Tibial artery (tissue), 4 donors: ENCODE data around the gene ATP9B.

Source experiments
- DNase-seq, 2 donors: peaks; one replicate each; pipeline ENCODE4 v3.0.0-alpha.2; 2019
- H3K27ac ChIP-seq, 2 donors: fragments of 200-600 bp; sonication (generic) in 1 of 2; 1 replicate in 1 of 2; 2 replicates in 1 of 2; pipeline ENCODE4 v1.5.1; 2018 to 2019; ENCODE audit warnings: mild to moderate bottlenecking in 1 of 2
- H3K27me3 ChIP-seq, 2 donors: fragments of 200-600 bp; sonication (generic) in 1 of 2; one replicate each; pipeline versions ENCODE4 v1.5.1 to v1.6.0; 2016 to 2019
- H3K36me3 ChIP-seq, 3 donors: fragments of 200-600 bp; sonication (generic) in 2 of 3; one replicate each; pipeline ENCODE4 v1.5.1; 2016 to 2019; ENCODE audit warnings: mild to moderate bottlenecking in 2 of 3
- H3K4me1 ChIP-seq, 4 donors: fragments of 200-600 bp; sonication (generic) in 2 of 4; 1 replicate in 3 of 4; 2 replicates in 1 of 4; pipeline ENCODE4 v1.5.1; 2016 to 2019
- H3K4me3 ChIP-seq, 2 donors: fragments of 200-600 bp; sonication (generic) in 1 of 2; 1 replicate in 1 of 2; 2 replicates in 1 of 2; pipeline ENCODE4 v1.5.1; 2018 to 2019; ENCODE audit warnings: mild to moderate bottlenecking in 2 of 2
- H3K9me3 ChIP-seq, 3 donors: fragments of 200-600 bp; sonication (generic) in 1 of 3; one replicate each; pipeline ENCODE4 v1.5.1; 2016 to 2019
- intact Hi-C: fragments of 100-400 bp; cut with DNase I; formaldehyde crosslinking; loops from one replicate; pipeline ENCODE4 v1.15.0; 2023; ENCODE audit warnings: low total_unique reads
- TF ChIP-seq, protein P1 (sequence below), 2 experiments: fragments of 200-600 bp in 1 of 2; fragments of 450-650 bp in 1 of 2; IDR thresholded peaks; one replicate each; pipeline ENCODE4 v1.5.1; 2017 to 2019; ENCODE audit warnings: antibody characterized with exemption in 2 of 2, mild to moderate bottlenecking in 1 of 2, moderate library complexity in 1 of 2

The ATP9B gene

DNA sequence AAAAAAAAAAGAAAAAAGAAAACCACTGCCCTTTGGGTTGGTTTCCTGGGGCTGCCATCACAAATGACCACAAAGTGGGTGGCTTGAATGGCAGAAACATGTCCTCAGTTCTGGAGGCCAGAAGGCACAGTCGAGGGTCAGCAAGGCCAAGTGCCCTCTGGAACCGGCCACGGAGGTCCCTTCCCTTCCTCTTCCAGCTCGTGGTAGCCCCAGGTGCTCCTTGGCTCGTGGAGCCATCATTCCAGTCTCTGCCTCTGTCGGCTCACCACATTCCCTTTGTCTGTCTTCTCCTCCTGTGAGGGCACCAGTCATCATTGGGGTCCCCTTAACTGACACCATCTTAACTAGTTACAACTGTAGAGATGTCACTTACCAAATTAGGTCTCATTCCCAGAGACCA is 318.0 kb downstream of the ATP9B start:
- H3K4me1 ChIP-seq: peaks cover 0 to 4% (median 0%) of the 10 kb centered on the region in 4 donors
- no peaks in the 10 kb centered on the region for H3K36me3 ChIP-seq
- H3K27ac ChIP-seq: no peak overlapping the region
- peaks cover 0 to 27% of the 10 kb centered on the region in 2 donors for H3K27me3 ChIP-seq
- intact Hi-C loops: no loop called here
- H3K9me3 ChIP-seq: no peaks in the 10 kb centered on the region
- no peak overlapping the region for H3K4me3 ChIP-seq
- DNase-seq: no peak
- TF ChIP-seq, protein P1, sequence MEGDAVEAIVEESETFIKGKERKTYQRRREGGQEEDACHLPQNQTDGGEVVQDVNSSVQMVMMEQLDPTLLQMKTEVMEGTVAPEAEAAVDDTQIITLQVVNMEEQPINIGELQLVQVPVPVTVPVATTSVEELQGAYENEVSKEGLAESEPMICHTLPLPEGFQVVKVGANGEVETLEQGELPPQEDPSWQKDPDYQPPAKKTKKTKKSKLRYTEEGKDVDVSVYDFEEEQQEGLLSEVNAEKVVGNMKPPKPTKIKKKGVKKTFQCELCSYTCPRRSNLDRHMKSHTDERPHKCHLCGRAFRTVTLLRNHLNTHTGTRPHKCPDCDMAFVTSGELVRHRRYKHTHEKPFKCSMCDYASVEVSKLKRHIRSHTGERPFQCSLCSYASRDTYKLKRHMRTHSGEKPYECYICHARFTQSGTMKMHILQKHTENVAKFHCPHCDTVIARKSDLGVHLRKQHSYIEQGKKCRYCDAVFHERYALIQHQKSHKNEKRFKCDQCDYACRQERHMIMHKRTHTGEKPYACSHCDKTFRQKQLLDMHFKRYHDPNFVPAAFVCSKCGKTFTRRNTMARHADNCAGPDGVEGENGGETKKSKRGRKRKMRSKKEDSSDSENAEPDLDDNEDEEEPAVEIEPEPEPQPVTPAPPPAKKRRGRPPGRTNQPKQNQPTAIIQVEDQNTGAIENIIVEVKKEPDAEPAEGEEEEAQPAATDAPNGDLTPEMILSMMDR (IDR thresholded peaks at IDR 0.05): no peak

DNA sequence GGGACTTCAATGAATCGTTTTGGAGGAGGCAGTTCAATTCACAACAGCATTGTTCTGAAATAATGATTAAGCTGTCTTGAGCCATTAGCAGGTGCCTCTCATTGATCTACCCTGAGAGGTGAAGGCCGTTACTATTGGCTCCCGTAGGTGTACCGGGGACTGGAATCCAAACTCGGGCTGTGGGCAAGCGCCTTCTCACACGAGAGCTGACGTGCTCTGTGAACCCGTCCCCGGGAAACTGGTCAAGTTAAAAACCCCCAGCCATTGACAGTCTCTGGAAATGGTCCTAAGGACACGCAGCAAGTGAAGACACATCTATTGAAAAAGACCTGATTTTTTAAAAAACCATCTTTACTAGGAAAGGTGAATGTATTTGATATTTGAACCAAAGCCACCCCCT is 318.4 kb downstream of the ATP9B start:
- H3K27me3 ChIP-seq: peaks cover 0 to 27% of the 10 kb centered on the region in 2 donors
- H3K4me1 ChIP-seq: peaks cover 0 to 4% (median 2%) of the 10 kb centered on the region in 4 donors
- no peaks in the 10 kb centered on the region for H3K9me3 ChIP-seq
- no peak overlapping the region for H3K27ac ChIP-seq
- intact Hi-C loops: no loop called here
- TF ChIP-seq, protein P1 (IDR thresholded peaks at IDR 0.05): no peak
- H3K36me3 ChIP-seq: no peaks in the 10 kb centered on the region
- no peak for DNase-seq
- H3K4me3 ChIP-seq: no peak overlapping the region

DNA sequence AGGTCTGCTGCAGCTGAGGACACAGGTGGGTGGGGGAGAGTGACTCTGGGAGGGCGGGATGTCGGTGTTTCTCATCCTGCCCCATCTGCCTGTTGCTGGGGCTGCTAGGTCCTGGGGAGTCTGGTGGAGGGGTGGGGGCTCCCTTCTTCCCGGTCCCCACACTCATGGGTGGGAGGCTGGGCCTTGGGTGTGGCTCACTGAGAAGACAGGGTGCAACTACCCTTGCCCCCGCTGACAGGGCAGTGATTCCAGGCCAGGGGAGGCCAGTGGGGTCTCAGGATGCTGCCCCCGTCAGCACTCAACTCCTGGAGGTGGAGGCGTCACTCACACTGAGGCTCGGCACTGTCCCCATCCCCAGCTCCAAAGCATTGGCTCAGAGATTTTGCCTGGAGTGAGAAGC is 318.8 kb downstream of the ATP9B start:
- no peak overlapping the region for H3K4me3 ChIP-seq
- peak in 1 of 2 donors; percentile 42 for DNase-seq
- TF ChIP-seq, protein P1 (IDR thresholded peaks at IDR 0.05): no peak
- no peaks in the 10 kb centered on the region for H3K9me3 ChIP-seq
- peaks cover 0 to 27% of the 10 kb centered on the region in 2 donors for H3K27me3 ChIP-seq
- no peak overlapping the region for H3K27ac ChIP-seq
- H3K36me3 ChIP-seq: no peaks in the 10 kb centered on the region
- intact Hi-C loops: no loop called here
- peaks cover 0 to 7% (median 5%) of the 10 kb centered on the region in 4 donors for H3K4me1 ChIP-seq

DNA sequence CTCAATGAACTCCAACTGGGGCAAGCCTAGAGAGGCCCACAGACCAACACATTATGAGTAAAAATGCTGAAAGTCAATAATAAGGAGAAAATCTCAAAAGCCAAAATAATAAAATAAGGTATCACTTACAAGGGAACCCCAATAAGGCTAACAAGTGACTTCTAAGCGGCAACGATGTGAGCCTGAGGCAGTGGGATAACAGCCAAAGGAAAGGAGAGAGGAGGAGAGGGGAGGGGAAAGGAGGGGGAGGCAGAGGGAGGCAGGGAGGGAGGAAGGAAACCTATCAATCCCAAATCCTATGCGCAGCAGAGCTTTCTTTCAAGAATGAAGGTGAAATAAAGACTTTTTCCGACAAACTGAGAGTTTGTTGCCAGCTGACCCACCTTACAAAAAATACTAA is 320.5 kb downstream of the ATP9B start:
- H3K4me1 ChIP-seq: peaks cover 0 to 17% (median 13%) of the 10 kb centered on the region in 4 donors
- no peak for DNase-seq
- intact Hi-C loops: loop anchor here (5.0 kb wide), 2 partner anchors 198 to 643 kb away; partner anchors contain the start of gene RBFA
- no peak overlapping the region for H3K4me3 ChIP-seq
- H3K27me3 ChIP-seq: peaks cover 0 to 27% of the 10 kb centered on the region in 2 donors
- TF ChIP-seq, protein P1 (IDR thresholded peaks at IDR 0.05): no peak
- no peak overlapping the region for H3K27ac ChIP-seq
- H3K9me3 ChIP-seq: no peaks in the 10 kb centered on the region
- no peaks in the 10 kb centered on the region for H3K36me3 ChIP-seq

DNA sequence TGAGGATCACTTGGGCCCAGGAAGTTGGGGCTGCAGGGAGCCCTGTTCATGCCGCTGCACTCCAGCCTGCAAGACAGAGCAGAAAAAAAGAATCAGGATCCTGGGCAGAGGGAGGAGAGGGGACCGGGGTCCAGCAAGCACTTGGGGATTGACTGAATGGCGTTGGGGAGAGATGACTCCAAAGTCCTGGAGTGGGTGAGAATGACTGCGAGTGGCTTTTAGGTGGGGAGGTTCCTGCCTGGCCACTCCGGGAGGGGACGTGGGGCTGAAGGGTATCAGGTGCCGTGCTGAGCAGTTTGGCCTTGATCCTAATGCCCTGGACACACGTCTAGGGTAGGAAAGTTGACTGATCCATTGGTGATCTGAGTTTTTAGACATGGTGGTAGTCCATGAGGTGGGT is 323.0 kb downstream of the ATP9B start:
- H3K27me3 ChIP-seq: peaks cover 0 to 18% of the 10 kb centered on the region in 2 donors
- peak overlapping the region; percentile 95 to 97 for H3K27ac ChIP-seq
- no peaks in the 10 kb centered on the region for H3K36me3 ChIP-seq
- peaks cover 0 to 30% (median 26%) of the 10 kb centered on the region in 4 donors for H3K4me1 ChIP-seq
- no peak overlapping the region for H3K4me3 ChIP-seq
- TF ChIP-seq, protein P1 (IDR thresholded peaks at IDR 0.05): no peak
- intact Hi-C loops: loop anchor here (5.0 kb wide), 2 partner anchors 195 to 640 kb away; partner anchors contain the start of gene RBFA
- H3K9me3 ChIP-seq: no peaks in the 10 kb centered on the region
- peak in 1 of 2 donors; percentile 60 for DNase-seq
